BJ (cell line): ENCODE measurements around the gene KATNAL2. TPM values are rescaled to one million over a fixed set of nuclear protein-coding genes. Genes with fewer than 3 reads are reported as not detected.
A peak's percentile ranks its signal among the peaks of the same experiment; 100 is the strongest.

ENCODE experiments used
- CTCF ChIA-PET: fragments of 350-600 bp; formaldehyde crosslinking; extraction: SDS; loops from one replicate; lab custom pipeline; 2021; ENCODE audit warnings: antibody characterized with exemption, inconsistent platforms; lab: Yijun Ruan, JAX
- POLR2A ChIA-PET: fragments of 300-600 bp; sonication (Branson Sonifier 250); formaldehyde crosslinking; extraction: SDS; loops from one replicate; lab custom pipeline; 2021; ENCODE audit warnings: antibody characterized with exemption; lab: Charles Lee
- DNase-seq: peaks from one replicate; pipeline ENCODE4 v3.0.0-alpha.2; 2011; ENCODE audit warnings: low read depth
- H3K27me3 ChIP-seq: 2 replicates; pipeline ENCODE4 v1.6.0; 2011; ENCODE audit warnings: low read length; ENCODE audit not compliant: control insufficient read depth, insufficient read depth
- H3K36me3 ChIP-seq: 2 replicates; pipeline ENCODE4 v1.5.1; 2011; ENCODE audit warnings: low read length; ENCODE audit not compliant: control insufficient read depth, insufficient read depth
- H3K4me3 ChIP-seq: 2 replicates; pipeline ENCODE4 v1.5.1; 2011; ENCODE audit warnings: low read depth, mild to moderate bottlenecking, control low read depth, low read length
- CTCF ChIP-seq: IDR thresholded peaks from 2 replicates; pipeline ENCODE4 v1.5.1; 2011; ENCODE audit warnings: low read depth, mild to moderate bottlenecking, control low read depth, inconsistent platforms, low read length, moderate library complexity; ENCODE audit not compliant: insufficient read depth
- polyA plus RNA-seq: library from polyadenylated mRNA; depleted of rRNA; stranded (reverse); fragments of >200 nt; gene quantifications from 2 replicates; pipeline ENCODE4 v1.2.3, GENCODE V29; 2011

KATNAL2 gene
- polyA plus RNA-seq, 1 experiment, result 1.3 TPM

- TF ChIP-seq CTCF, result no peak
- H3K36me3 ChIP-seq, result no peaks in the 10 kb centered on the region
- ChIA-PET POLR2A (no interaction called here), CTCF (no interaction called here)
- H3K27me3 ChIP-seq, result no peaks in the 10 kb centered on the region
- DNase-seq, result no peak
- H3K4me3 ChIP-seq, result no peak overlapping the region
Measured at GRCh38 chr18:47080872-47081271, 163.5 kb downstream of the KATNAL2 start.

GRCh38 chr18:47081578-47081977 is 164.2 kb downstream of the KATNAL2 start:
- Histone ChIP-seq H3K27me3 (no peaks in the 10 kb centered on the region), H3K4me3 (no peak overlapping the region), H3K36me3 (no peaks in the 10 kb centered on the region)
- POLR2A ChIA-PET, result no interaction called here
- DNase-seq, result no peak
- CTCF ChIA-PET, result no interaction called here
- TF ChIP-seq CTCF, result no peak

- ChIA-PET POLR2A (no interaction called here), CTCF (no interaction called here)
- no peak for TF ChIP-seq CTCF
- DNase-seq, result no peak
- H3K27me3 ChIP-seq, result no peaks in the 10 kb centered on the region
- H3K36me3 ChIP-seq, result no peaks in the 10 kb centered on the region
- H3K4me3 ChIP-seq, result no peak overlapping the region
Measured at GRCh38 chr18:47087676-47088075, 170.3 kb downstream of the KATNAL2 start.

- no peak overlapping the region for H3K4me3 ChIP-seq
- POLR2A ChIA-PET, result no interaction called here
- CTCF ChIA-PET, result interaction anchor here (1.0 to 1.4 kb wide), 2 partner anchors 109 to 653 kb away, joined by 4 to 6 read pairs; no protein-coding TSS in a partner anchor
- DNase-seq, result no peak
- TF ChIP-seq CTCF, result no peak
- H3K27me3 ChIP-seq, result no peaks in the 10 kb centered on the region
- no peaks in the 10 kb centered on the region for H3K36me3 ChIP-seq
Measured at GRCh38 chr18:47095810-47096209, 178.4 kb downstream of the KATNAL2 start.

GRCh38 chr18:47100212-47100831 is 182.9 kb downstream of the KATNAL2 start:
- no peak overlapping the region for H3K4me3 ChIP-seq
- peak; percentile 77 for TF ChIP-seq CTCF
- ChIA-PET CTCF (interaction anchor here (0.6 to 3.4 kb wide), 11 partner anchors 10 to 1070 kb away, joined by 3 to 55 read pairs (median 4); no protein-coding TSS in a partner anchor), POLR2A (no interaction called here)
- H3K27me3 ChIP-seq, result no peaks in the 10 kb centered on the region
- H3K36me3 ChIP-seq, result no peaks in the 10 kb centered on the region
- DNase-seq, result no peak
